Measurements from ENCODE around the gene EFCAB13. TPM values are rescaled to one million over a fixed set of nuclear protein-coding genes. Genes with fewer than 3 reads are reported as not detected.

The EFCAB13 gene
- total and polyA plus RNA-seq, 4 experiments from 2014 or later: 0.68 to 22.3 (median 11.1) TPM

- Histone ChIP-seq H3K4me1 (ENCODE audit: insufficient read depth, low read length) (no peaks in the 10 kb centered on the region), H3K4me3 (ENCODE audit: low read length in 2 of 2) (no peak overlapping the region), H3K27me3 (ENCODE audit: insufficient read depth, low read length) (no peaks in the 10 kb centered on the region), H3K9me3 (ENCODE audit: control insufficient read depth in 1 of 2, low read length in 2 of 2) (no peaks in the 10 kb centered on the region), H3K27ac (ENCODE audit: low read depth, low read length) (no peak overlapping the region), H3K36me3 (ENCODE audit: insufficient read depth, low read length) (no peaks in the 10 kb centered on the region)
- ChIA-PET POLR2A (ENCODE audit: partially characterized antibody) (no interaction called here), CTCF (ENCODE audit: partially characterized antibody) (no interaction called here)
- H3K36me3 Mint-ChIP-seq: no peaks in the 10 kb centered on the region
- H3K9me3 Mint-ChIP-seq: peaks cover 0 to 2% (median 0%) of the 10 kb centered on the region in 8 donors
- DNase-seq: no peak
- H3K4me3 Mint-ChIP-seq: no peak overlapping the region
- no peak overlapping the region for H3K27ac Mint-ChIP-seq
- H3K4me1 Mint-ChIP-seq: peaks cover 0 to under 1% (median 0%) of the 10 kb centered on the region in 4 donors
- H3K27me3 Mint-ChIP-seq: no peaks in the 10 kb centered on the region
- intact Hi-C loops (cut with micrococcal nuclease): no loop called here
Observed at GRCh38 chr17:47295874-47296255, 27.9 kb upstream of the EFCAB13 start.

DNA sequence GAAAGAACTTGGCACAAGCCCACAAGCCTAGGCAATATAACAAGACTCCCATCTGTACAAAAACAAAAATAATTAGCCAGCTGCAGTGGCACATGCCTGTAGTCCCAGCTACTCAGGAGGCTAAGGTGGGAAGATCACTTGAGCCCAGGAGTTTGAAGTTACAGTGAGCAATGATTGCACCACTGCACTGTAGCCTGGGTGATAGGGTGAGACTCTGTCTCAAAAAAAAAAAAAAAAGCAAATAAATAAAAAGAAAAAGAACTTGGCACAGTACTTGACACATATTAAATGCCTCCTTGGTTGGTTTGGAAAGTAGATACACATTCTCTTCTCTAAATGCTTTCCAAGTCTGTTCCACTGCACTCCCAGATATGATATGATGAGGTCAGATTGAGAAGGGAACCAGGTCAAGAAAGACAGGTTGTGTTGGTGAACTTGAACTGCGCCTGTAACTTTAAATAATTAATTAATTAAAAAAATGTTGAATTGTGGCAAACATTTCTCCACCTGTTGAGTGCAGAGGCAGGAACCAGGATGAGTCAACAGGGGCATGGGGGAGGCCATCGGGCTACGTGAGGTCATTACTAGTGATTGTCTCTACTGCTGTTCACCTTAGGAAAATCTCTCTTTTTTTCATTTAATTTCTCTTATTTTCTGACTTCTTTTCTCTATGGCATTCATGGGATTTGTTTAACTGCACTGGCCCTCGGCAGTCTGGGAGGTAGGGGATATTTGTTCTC lies 25.9 kb upstream of the EFCAB13 start:
- intact Hi-C loops (cut with micrococcal nuclease): no loop called here
- Mint-ChIP-seq H3K36me3 (no peaks in the 10 kb centered on the region), H3K4me1 (peaks cover 0 to 6% (median 4%) of the 10 kb centered on the region in 4 donors), H3K4me3 (no peak overlapping the region), H3K27ac (no peak overlapping the region), H3K27me3 (no peaks in the 10 kb centered on the region), H3K9me3 (peaks cover 0 to 17% (median 8%) of the 10 kb centered on the region in 8 donors)
- ChIA-PET CTCF (ENCODE audit: partially characterized antibody) (no interaction called here), POLR2A (ENCODE audit: partially characterized antibody) (no interaction called here)
- Histone ChIP-seq H3K9me3 (ENCODE audit: control insufficient read depth in 1 of 2, low read length in 2 of 2) (no peaks in the 10 kb centered on the region), H3K4me3 (ENCODE audit: low read length in 2 of 2) (no peak overlapping the region), H3K27me3 (ENCODE audit: insufficient read depth, low read length) (no peaks in the 10 kb centered on the region), H3K27ac (ENCODE audit: low read depth, low read length) (no peak overlapping the region), H3K4me1 (ENCODE audit: insufficient read depth, low read length) (no peaks in the 10 kb centered on the region), H3K36me3 (ENCODE audit: insufficient read depth, low read length) (no peaks in the 10 kb centered on the region)
- no peak for DNase-seq

GRCh38 chr17:47298712-47299111 lies 25.0 kb upstream of the EFCAB13 start:
- Histone ChIP-seq H3K4me3 (ENCODE audit: low read length in 2 of 2) (no peak overlapping the region), H3K27me3 (ENCODE audit: insufficient read depth, low read length) (no peaks in the 10 kb centered on the region), H3K4me1 (ENCODE audit: insufficient read depth, low read length) (no peaks in the 10 kb centered on the region), H3K36me3 (ENCODE audit: insufficient read depth, low read length) (no peaks in the 10 kb centered on the region), H3K27ac (ENCODE audit: low read depth, low read length) (no peak overlapping the region), H3K9me3 (ENCODE audit: control insufficient read depth in 1 of 2, low read length in 2 of 2) (no peaks in the 10 kb centered on the region)
- H3K27ac Mint-ChIP-seq: no peak overlapping the region
- CTCF ChIA-PET (ENCODE audit: partially characterized antibody): no interaction called here
- H3K4me1 Mint-ChIP-seq: peaks cover 0 to 6% (median 4%) of the 10 kb centered on the region in 4 donors
- H3K9me3 Mint-ChIP-seq: peaks cover 0 to 17% (median 8%) of the 10 kb centered on the region in 8 donors
- H3K36me3 Mint-ChIP-seq: no peaks in the 10 kb centered on the region
- DNase-seq: no peak
- POLR2A ChIA-PET (ENCODE audit: partially characterized antibody): no interaction called here
- intact Hi-C loops (cut with micrococcal nuclease): no loop called here
- no peaks in the 10 kb centered on the region for H3K27me3 Mint-ChIP-seq
- no peak overlapping the region for H3K4me3 Mint-ChIP-seq

DNA sequence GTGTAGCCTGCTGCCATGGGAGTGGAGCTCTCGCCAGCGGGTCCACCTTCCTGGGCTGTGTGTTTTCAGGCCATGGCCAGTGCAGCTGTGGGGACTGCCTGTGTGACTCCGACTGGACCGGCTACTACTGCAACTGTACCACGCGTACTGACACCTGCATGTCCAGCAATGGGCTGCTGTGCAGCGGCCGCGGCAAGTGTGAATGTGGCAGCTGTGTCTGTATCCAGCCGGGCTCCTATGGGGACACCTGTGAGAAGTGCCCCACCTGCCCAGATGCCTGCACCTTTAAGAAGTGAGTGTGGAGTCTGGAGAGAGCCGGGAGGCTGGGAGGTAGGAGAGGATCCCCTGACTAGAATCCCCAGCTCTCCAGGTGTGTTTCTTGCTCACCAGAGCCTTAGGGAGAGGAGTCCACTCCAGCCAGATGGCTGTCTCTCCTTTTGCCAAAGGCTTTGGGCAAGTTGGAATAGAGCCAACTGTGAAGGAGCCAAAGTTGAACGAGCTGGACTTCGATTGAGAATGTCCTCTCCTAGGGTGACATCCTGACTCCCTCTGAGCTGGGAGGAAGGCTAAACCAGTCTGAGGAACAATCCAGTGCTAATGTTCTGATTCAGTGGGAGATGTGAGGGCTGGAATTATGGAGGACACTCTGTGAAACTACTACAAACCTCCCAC lies 24.4 kb upstream of the EFCAB13 start:
- no peaks in the 10 kb centered on the region for H3K9me3 ChIP-seq (ENCODE audit: control insufficient read depth in 1 of 2, low read length in 2 of 2)
- Mint-ChIP-seq H3K9me3 (peaks cover 0 to 17% (median 8%) of the 10 kb centered on the region in 8 donors), H3K27me3 (no peaks in the 10 kb centered on the region), H3K4me3 (no peak overlapping the region), H3K4me1 (peaks cover 0 to 6% (median 4%) of the 10 kb centered on the region in 4 donors), H3K36me3 (no peaks in the 10 kb centered on the region), H3K27ac (no peak overlapping the region)
- intact Hi-C loops (cut with micrococcal nuclease): no loop called here
- H3K27ac ChIP-seq (ENCODE audit: low read depth, low read length): no peak overlapping the region
- H3K36me3 ChIP-seq (ENCODE audit: insufficient read depth, low read length): no peaks in the 10 kb centered on the region
- ChIA-PET POLR2A (ENCODE audit: partially characterized antibody) (no interaction called here), CTCF (ENCODE audit: partially characterized antibody) (interaction anchor here (1.0 kb wide), 1 partner anchor 16 kb away, joined by 3 read pairs; no protein-coding TSS in a partner anchor)
- no peaks in the 10 kb centered on the region for H3K4me1 ChIP-seq (ENCODE audit: insufficient read depth, low read length)
- DNase-seq: no peak
- no peaks in the 10 kb centered on the region for H3K27me3 ChIP-seq (ENCODE audit: insufficient read depth, low read length)
- H3K4me3 ChIP-seq (ENCODE audit: low read length in 2 of 2): no peak overlapping the region

DNA sequence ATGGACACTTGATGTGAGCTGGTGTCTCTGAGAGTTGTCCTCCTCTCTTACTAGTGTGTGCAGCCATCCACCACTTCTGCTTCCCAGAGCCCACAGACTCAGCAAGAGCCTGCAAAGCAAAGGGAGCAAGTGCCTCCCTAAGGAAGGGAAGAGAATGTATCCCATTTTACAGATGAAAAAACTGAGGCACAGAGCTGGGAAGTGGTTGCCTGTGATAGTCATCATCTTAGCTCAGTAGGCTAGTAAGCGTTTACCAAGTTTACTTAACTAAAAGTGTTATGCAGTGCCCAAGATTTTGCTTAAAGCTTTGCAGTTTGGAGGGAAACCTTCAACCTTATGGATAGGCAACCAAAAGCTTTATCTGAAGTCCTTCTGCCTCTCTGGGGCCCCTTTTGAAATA lies 23.0 kb upstream of the EFCAB13 start:
- DNase-seq: no peak
- H3K27ac Mint-ChIP-seq: no peak overlapping the region
- peaks cover 0 to 17% (median 8%) of the 10 kb centered on the region in 8 donors for H3K9me3 Mint-ChIP-seq
- Histone ChIP-seq H3K27me3 (ENCODE audit: insufficient read depth, low read length) (no peaks in the 10 kb centered on the region), H3K4me1 (ENCODE audit: insufficient read depth, low read length) (peaks cover 8% of the 10 kb centered on the region), H3K4me3 (ENCODE audit: low read length in 2 of 2) (no peak overlapping the region), H3K9me3 (ENCODE audit: control insufficient read depth in 1 of 2, low read length in 2 of 2) (no peaks in the 10 kb centered on the region), H3K36me3 (ENCODE audit: insufficient read depth, low read length) (no peaks in the 10 kb centered on the region), H3K27ac (ENCODE audit: low read depth, low read length) (no peak overlapping the region)
- no peaks in the 10 kb centered on the region for H3K27me3 Mint-ChIP-seq
- H3K36me3 Mint-ChIP-seq: no peaks in the 10 kb centered on the region
- POLR2A ChIA-PET (ENCODE audit: partially characterized antibody): interaction anchor here (1.0 kb wide), 1 partner anchor 9 kb away, joined by 3 read pairs; no protein-coding TSS in a partner anchor
- CTCF ChIA-PET (ENCODE audit: partially characterized antibody): interaction anchor here (1.0 kb wide), 1 partner anchor 14 kb away, joined by 4 read pairs; no protein-coding TSS in a partner anchor
- H3K4me1 Mint-ChIP-seq: peaks cover 8 to 14% (median 10%) of the 10 kb centered on the region in 4 donors
- intact Hi-C loops (cut with micrococcal nuclease): no loop called here
- H3K4me3 Mint-ChIP-seq: no peak overlapping the region

DNA sequence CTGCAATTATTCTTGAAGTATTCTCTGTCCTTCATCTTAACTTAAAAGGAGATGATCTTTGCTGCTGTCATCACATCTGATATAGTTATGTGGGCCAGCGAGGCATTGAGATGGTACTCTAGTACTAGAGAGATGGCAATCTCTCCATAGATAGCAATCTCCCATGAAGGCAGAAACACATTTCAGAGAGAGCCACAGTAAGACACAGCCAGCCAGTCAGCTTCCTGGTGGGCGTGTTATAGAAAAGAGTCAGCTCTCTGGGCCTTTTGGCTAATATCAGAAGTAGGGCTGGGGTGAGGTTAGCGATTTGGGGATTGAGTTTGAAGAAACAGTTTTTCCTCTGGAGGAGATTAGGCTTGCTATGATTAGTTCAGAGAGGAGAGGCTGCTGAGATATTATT lies 22.6 kb upstream of the EFCAB13 start:
- Histone ChIP-seq H3K36me3 (ENCODE audit: insufficient read depth, low read length) (no peaks in the 10 kb centered on the region), H3K27ac (ENCODE audit: low read depth, low read length) (no peak overlapping the region), H3K4me3 (ENCODE audit: low read length in 2 of 2) (no peak overlapping the region), H3K4me1 (ENCODE audit: insufficient read depth, low read length) (peaks cover 13% of the 10 kb centered on the region), H3K27me3 (ENCODE audit: insufficient read depth, low read length) (no peaks in the 10 kb centered on the region), H3K9me3 (ENCODE audit: control insufficient read depth in 1 of 2, low read length in 2 of 2) (no peaks in the 10 kb centered on the region)
- DNase-seq: peak in 2 of 5 donors; percentile 13 to 40
- H3K4me1 Mint-ChIP-seq: peaks cover 8 to 14% (median 10%) of the 10 kb centered on the region in 4 donors
- H3K27me3 Mint-ChIP-seq: no peaks in the 10 kb centered on the region
- no peak overlapping the region for H3K4me3 Mint-ChIP-seq
- H3K27ac Mint-ChIP-seq: peak overlapping the region in 1 of 7 donors; percentile 38
- peaks cover 0 to 17% (median 8%) of the 10 kb centered on the region in 8 donors for H3K9me3 Mint-ChIP-seq
- no peaks in the 10 kb centered on the region for H3K36me3 Mint-ChIP-seq
- intact Hi-C loops (cut with micrococcal nuclease): no loop called here
- CTCF ChIA-PET (ENCODE audit: partially characterized antibody): interaction anchor here (1.0 kb wide), 1 partner anchor 14 kb away, joined by 4 read pairs; no protein-coding TSS in a partner anchor
- POLR2A ChIA-PET (ENCODE audit: partially characterized antibody): interaction anchor here (1.0 kb wide), 1 partner anchor 9 kb away, joined by 3 read pairs; no protein-coding TSS in a partner anchor

- Mint-ChIP-seq H3K27ac (no peak overlapping the region), H3K27me3 (no peaks in the 10 kb centered on the region), H3K36me3 (no peaks in the 10 kb centered on the region), H3K4me3 (no peak overlapping the region), H3K4me1 (peaks cover 8 to 14% (median 10%) of the 10 kb centered on the region in 4 donors), H3K9me3 (peaks cover 0 to 17% (median 8%) of the 10 kb centered on the region in 8 donors)
- Histone ChIP-seq H3K27me3 (ENCODE audit: insufficient read depth, low read length) (no peaks in the 10 kb centered on the region), H3K27ac (ENCODE audit: low read depth, low read length) (no peak overlapping the region), H3K36me3 (ENCODE audit: insufficient read depth, low read length) (no peaks in the 10 kb centered on the region), H3K4me3 (ENCODE audit: low read length in 2 of 2) (no peak overlapping the region), H3K9me3 (ENCODE audit: control insufficient read depth in 1 of 2, low read length in 2 of 2) (no peaks in the 10 kb centered on the region), H3K4me1 (ENCODE audit: insufficient read depth, low read length) (peaks cover 14% of the 10 kb centered on the region)
- ChIA-PET CTCF (ENCODE audit: partially characterized antibody) (no interaction called here), POLR2A (ENCODE audit: partially characterized antibody) (interaction anchor here (1.0 kb wide), 1 partner anchor 10 kb away, joined by 3 read pairs; no protein-coding TSS in a partner anchor)
- DNase-seq: no peak
- intact Hi-C loops (cut with micrococcal nuclease): no loop called here
Observed at GRCh38 chr17:47301831-47302230, 21.9 kb upstream of the EFCAB13 start.
